Stimulated activated CD4-positive, alpha-beta T cell treated with anti-CD3 and anti-CD28 coated beads, Interleukin-12 subunit alpha, Interleukin-12 subunit beta, amount 100 ng/mL, for 4 hours (primary cell): Measurements from ENCODE around the gene SETD4.
"Not testable (repeated sequence)": the region's sequence is repeated elsewhere in the genome, so short reads cannot be mapped to it uniquely, and the experiment has no call there.

Source experiments
- DNase-seq: peaks from one replicate; pipeline ENCODE4 v3.0.0-alpha.2; 2020

Gene SETD4, protein sequence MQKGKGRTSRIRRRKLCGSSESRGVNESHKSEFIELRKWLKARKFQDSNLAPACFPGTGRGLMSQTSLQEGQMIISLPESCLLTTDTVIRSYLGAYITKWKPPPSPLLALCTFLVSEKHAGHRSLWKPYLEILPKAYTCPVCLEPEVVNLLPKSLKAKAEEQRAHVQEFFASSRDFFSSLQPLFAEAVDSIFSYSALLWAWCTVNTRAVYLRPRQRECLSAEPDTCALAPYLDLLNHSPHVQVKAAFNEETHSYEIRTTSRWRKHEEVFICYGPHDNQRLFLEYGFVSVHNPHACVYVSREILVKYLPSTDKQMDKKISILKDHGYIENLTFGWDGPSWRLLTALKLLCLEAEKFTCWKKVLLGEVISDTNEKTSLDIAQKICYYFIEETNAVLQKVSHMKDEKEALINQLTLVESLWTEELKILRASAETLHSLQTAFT

DNA sequence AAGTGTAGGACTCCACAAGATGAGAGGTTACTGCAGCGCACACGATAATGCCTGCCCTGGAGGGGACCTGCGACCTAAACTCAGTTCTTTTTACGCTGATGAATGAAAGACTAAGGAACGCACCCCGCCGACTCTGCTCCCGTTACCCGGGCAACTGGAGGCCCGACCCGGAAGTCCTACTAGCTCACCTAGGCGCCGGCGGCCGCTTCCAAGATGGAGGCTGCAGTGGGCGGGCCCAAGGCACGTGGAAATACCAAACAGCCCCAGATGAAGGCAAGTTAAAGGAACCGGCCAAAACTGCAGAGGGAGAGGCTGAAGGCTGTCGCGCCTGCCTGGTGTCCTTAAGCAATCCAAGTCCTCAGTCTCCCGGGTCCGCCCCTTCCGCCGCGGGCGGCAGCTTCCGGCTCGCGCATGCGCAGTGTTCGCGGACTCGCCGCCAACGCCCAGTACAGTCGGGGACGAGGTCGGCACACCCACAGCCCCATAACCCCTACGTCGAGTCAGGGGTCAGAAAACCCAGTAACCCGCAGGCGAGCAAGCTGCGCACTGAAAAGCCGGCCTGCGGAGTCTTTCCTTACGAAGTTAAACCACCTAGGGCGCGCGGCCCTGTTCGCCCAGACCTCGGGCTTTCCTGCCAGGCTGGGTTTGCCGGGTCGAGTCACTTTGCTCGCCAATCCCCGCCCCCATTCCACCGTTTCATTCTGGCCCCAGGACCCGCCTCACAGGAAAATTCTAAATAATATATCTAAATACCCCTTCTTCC, at the start of gene SETD4:
TSS of gene SETD4 (minus strand) at position 368 of the 763 bp plus-strand sequence. CDS start 1,638 bp downstream, outside the sequence.
- DNase-seq: peak; percentile 93

DNA sequence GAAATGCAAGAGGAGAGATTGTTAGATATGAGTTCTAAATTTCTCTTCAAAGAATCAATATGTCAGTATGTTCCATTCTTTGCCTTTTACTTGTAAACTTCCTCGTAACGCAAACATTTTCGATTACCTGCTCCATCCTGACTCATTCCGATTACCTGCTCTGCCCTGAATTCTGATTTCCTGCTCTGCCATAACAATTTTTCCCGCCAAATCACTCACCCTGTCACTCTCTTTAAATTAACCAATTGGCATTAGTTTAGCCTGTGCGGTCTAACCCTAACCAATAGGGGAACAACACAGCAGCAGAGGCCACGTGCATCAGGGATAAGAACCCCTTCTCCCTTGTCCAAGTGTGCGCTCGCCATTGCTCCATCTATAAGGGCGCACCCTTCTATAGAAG, 49.5 kb upstream of the SETD4 start:
- DNase-seq: no peak

DNA sequence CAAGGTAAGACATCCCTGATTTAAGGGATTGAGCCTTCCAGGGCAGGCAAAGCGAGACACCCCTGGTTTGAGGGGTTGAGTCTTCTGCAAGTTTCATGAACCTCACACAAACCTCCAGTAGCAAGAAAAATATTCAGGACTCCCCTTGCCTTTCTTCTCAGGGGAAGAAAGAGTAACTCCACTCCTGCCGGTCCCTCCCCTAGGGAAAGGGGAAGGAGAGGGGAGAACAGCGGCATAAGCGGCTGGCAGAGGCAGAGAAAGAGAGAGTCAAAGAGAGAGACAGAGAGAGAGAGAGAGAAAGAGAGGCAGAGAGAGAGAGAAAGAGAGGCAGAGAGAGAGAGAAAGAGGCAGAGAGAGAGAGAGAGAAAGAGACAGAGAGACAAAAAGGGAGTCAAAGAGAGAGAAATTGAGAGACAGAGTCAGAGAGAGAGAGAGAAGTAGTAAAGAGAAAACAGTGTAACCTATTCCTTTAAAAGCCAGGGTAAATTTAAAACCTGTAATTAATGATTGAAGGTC, 45.1 kb upstream of the SETD4 start:
- DNase-seq: no peak

DNA sequence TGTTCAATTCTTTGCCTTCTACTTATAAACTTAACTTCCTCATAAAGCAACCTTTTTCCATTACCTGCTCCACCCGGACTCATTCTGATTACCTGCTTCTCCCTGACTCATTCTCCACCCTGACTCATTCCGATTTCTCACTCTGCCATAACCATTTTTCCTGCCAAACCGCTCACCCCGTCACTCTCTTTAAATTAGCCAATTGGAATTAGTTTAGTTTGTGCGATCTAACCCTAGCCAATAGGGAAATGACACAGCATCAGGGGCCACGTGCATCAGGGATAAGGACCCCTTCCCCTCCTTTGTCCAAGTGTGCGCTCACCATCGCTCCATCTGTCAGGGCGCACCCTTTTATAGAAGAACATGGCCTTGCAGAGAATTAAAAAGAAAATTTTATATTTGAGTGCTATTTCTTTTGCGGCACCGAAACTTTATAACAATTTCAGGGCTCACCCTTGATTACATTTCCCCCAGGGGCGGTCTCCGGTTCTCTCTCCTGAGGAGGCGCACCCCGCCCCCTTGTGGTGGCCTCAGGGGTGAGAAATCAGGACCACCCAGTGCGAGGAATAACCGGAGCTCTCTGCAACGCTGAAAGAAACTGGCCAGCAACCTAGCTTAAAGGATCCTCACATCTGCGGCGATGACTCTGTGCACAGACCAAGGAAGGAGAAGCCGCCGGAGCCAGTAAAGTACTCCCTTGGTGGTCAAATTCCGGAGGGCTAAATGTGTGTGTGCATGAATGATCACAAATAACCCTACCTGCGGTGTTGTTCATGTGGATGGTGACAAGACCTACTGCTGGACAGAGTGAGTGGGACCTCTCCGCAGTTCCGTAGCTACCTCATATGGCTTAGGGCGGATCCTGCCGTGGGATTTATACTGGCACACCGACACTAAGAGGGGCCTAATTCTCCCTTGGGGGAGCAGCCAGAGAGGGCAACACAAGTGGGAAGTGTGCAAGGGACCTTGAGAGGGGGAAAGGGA, 44.3 kb upstream of the SETD4 start:
- peak; percentile 49 for DNase-seq

DNA sequence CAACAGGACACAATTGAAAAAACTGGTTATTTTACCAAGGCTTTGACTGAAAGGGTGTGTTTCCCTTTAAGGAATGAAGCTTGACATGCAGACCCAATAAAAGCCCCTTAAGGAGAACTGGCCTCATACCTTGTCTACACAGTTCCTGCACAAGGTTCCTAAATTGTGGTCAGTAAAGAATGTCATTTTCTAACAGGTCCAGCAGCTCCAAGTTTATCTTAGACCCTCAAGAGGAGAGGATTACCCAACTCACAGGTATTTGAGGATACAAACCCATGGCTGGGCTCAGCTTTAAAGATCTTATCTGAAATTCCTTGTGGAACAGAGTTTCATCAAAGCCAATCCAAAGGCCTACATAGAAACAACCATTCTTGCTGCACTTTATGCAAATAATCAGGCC, 43.1 kb upstream of the SETD4 start:
- no peak for DNase-seq

DNA sequence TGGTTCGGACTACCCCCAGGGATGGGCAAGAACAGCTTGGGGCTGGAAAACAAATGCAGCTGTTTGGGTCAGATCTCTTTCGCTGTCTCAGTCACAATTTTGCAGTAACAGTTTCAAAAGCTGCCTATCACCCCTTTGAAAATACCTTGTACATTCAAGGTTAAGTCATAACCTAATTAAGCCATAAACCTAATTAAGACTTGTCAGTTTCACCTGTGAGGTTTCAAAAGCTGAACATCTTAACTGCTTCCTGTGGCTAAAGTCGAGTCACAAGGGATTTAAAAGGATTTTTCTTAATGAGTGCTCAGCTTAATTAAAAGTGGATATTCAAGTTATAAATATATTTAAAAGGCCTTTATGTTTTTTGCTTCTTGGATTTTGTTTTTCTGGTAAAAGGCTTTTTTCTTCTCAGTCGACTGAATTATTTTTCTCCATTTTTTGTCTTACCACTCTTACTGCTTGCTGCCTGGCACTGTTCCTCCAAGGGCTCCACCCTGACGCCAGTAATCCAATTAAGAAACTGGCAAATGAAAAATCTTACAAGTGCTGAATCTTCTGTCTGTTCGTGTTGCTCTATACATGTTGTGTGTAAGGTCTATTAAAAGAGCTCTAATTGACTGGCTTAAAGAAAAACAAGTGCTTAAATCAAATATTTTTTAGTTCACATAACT, 40.8 kb upstream of the SETD4 start:
- DNase-seq: no peak

DNA sequence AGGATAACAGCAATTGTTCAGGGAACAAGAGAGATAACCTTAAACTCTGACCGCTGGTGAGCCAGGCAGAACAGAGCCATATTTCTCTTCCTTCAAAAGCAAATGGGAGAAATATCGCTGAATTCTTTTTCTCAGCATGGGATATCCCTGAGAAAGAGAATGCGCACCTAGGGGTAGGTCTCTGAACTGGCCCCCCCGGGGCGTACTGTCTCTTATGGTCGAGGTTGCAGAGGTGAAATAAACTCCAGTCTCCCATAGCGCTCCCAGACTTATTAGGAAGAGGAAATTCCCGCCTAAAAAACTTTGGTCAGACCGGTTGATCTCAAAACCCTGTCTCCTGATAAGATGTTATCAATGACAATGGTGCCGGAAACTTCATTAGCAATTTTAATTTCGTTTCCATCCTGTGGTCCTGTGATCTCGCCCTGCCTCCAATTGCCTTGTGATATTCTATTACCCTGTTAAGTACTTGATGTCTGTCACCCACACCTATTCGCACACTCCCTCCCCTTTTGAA, 39.4 kb upstream of the SETD4 start:
- DNase-seq: not testable (repeated sequence)

DNA sequence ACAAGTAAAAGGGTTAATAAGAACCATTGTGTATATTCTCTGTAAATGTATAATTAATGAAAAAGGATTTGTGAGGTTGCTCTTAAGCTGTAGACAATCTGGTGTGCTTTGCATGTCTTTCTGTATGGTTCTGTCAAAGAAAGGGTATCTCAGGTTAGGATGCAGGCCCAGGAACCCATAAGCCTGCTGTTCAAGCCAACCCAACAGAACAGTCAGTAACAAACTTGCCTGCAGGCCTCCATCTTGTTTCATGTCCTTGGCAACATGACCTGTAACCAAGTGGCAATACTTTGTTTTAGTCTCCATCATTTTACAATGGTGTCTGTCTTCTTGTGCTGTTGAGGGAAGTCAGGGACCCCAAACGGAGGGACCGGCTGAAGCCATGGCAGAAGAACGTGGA, 38.7 kb upstream of the SETD4 start:
- no peak for DNase-seq

DNA sequence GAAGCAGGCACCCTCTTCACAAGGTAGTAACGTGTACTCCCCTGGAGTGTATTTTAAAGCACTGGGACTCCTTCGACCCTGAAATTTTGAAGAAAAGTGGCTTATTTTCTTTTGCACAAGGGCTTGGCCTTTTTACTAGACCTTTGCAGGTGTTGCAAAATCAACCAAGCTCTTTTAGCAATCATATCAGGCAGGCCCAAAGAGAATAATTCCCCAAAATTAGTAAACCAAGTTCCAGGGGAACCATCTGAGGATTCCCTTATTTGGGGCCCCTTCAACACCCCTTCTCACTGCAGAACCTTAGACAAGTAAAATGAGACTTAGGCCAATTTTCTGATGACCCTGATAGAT, 37.8 kb upstream of the SETD4 start:
- DNase-seq: no peak

DNA sequence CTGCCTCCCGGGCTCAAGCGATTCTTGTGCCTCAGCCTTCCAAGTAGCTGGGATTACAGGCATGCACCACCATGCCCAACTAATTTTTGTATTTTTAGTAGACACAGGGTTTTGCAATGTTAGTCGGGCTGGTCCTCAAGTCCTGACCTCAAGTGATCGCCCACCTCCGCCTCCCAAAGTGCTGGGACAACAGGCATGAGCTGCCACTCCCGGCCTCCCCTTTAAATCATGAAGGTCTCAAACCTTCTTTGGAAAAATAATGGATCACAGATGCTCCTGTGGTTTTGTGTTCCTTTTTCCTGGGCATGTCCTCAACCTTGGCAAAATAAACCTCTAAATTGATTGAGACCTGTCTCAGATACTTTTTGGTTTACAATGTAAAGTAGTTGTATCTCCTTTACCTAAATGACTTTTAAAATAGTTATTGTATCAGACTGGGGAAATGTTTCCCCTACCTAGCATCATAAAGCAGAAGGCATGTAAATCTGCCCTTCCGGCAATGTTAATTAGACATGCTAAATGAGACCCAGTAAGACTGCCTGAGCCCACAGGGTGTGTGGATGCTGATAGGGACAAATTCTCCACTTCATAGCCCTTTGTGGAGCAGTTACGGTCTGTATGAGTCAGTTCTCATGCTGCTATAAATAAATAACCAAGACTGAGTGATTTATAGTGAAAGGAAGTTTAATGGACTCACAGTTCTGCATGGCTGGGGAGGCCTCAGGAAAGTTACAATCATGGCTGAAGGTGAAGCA, 37.3 kb upstream of the SETD4 start:
- no peak for DNase-seq

DNA sequence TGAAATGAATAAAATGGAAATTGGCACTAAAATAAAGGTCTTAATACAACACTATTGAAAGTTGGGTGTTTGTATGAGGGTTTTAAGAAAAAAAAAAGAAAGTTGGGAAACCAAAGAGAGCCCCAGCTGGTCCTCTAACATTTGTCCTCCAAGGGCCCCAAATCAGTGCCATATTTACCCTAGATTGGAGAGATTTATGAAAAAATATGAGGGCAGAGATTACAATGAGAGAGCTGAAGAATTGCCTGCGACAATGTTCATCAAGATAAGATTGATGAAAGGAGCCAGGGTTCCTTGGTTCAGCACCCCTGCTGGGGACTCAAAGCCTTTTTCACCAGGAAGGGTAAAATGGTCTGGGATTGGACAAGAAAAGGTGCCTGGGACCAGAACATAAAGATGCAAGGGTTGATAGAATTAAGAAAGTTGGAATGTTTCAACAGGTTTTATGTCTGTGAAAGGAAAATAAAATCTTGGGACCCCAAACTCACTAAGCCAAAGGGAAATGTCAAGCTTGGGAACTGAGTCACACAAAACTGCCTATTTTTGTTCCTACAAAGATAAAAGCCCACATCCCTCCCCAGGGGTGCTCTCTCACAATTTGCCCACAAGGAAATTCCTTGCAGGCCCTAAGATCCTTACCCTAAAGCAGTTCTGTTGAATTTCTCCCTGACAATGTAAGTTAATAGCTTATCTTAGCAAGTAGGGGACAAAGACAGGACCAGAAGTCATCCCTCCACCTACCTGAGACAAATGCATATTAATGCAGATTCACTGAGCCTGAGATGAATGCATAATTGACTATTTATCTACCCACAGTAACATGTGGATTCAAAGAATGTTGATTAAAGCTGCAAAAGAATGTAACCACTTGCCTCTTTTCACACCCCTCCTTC, 36.3 kb upstream of the SETD4 start:
- no peak for DNase-seq

DNA sequence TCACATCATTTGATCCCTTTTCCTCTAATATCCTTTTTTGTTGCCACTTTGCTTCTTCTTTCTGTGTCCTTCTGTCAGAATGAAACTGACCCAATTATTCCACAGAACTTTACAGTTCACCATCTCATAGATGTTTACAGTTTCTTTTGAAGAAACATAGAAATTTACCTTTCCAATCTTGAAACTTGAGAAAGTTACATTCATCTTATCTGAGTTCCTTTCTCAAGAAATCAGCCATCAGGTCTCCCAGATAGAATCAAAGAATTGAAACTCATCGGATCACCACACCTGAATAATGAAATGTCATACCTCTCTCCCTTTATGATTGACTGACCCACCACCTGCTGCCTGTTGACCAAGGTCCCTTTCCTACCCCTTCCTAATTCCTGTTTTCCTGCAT, 33.2 kb upstream of the SETD4 start:
- no peak for DNase-seq

DNA sequence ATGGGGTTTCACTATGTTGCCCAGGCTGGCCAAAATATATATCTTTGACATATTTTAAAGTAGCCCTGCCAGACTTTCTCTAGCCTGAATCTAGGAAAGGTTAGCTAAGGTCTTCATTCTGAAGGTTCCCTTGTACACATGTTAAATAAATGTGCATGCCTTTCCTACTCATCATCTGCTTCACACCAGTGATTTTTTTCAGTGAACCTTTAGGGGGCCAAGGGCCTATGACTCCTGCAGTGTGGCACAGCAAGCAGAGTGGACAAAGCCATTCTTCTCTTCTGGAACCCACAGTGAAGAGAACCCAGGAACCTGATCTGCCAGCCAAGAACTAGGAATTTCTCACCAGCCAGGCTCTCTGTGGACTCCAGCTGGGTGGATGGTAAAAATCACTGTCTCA, 32.4 kb upstream of the SETD4 start:
- DNase-seq: no peak

DNA sequence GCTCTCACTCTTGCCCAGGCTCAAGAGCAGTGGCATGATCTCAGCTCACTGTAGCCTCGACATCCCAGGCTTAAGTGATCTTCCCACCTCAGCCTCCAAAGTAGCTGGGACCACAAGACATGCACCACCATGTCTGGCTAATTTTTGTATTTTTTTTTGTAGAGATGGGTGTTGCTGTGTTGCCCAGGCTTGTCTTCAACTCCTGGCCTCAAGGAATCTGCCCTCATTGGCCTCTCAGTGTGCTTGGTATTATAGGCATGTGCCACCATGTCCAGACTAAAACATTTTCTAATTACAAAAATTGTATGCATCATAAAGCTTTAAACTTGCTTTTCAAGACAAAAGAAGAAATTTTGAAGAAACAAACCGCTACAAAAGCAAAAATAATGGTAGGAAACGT, 29.6 kb upstream of the SETD4 start:
- DNase-seq: no peak

DNA sequence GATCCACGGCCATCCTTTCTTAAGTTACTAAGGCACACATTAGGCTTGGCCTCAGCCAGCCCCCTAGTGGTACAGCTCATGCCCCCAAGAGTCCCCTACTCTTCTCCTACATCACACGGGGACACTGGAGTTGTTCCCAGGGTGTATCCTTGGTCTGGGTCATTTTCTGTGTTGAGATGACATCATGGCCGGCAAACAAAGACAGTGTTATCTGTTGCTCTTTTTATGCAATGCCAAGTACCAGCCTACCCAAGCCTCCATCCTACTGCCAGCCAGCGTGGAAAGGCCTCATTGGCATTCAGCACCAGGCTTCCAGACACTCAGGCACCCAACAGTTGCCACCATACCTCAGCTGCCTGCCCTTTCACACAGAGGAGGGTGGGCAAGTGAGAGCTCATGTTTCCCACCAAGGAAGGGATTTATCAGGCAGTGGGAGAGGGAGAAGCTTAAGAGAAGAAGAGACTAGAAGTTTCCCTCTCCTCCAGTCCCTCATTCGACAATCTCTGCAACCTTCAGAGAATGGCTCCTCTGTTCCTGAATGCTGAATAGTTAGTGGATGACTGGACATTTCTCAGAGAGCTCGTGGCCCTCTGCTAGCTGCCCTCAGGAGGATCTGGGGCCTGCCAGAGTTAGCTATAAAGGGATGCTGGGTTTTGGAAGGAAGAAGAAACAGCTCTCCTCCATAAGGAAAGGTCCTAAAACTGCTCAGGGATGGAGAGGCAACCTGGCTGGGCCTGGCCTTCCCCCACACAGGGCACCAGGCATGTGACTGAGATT, 27.2 kb upstream of the SETD4 start:
- no peak for DNase-seq

DNA sequence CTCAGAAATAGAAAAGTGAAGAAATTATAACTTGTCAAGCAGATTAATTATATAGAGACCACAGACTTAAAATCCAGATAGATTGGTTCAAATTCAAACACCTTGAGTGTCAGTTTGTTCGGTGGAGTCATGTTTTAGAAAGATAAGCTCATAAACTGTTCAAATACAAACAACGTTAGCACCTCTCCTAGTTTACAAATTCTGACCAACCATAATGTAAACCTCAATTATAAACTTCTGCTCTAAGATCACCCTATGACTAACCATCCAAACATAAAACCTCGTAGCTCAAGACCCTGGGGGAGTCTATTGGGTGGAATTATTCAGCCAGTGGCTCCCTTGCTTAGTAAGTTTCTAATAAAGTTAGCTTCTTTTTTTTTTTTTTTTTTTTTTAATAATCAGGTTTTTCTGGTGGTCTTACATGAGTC, 21.9 kb upstream of the SETD4 start:
- no peak for DNase-seq

DNA sequence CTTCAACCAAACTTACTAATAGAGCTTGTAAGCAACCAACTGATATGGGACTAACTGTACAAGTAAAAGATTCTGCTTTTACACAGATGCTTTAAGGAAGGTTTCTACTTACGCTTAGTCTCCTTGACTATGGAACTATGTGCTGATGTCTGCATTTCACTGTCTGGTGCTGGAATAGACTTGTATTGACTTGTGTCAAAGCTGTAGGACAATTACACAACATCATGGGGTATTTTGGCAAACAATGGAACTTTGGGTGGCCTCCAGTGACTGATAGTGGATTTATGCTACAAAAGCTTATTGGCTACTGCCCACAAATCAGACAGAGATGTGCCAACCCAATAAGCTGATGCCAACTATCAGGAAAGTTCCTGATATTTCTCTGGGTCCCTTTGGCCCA, 20.1 kb upstream of the SETD4 start:
- no peak for DNase-seq

DNA sequence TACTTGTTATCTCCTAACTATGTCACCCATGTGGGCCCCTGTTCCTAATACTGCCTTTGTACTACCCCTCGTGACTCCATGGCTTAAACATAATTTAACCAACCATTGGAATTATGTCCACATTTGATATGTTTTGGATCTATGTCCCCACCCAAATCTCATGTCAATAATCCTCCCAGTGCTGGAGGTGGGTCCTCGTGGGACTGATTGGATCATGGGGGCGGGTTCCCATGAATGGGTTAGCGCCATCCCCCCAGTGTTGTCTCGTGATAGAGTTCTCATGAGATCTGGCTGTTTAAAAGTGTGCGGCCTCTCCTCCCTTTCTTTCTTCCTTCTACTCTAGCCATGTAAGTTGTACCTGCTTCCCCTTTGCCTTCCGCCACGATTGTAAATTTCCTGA, 19.3 kb upstream of the SETD4 start:
- no peak for DNase-seq

DNA sequence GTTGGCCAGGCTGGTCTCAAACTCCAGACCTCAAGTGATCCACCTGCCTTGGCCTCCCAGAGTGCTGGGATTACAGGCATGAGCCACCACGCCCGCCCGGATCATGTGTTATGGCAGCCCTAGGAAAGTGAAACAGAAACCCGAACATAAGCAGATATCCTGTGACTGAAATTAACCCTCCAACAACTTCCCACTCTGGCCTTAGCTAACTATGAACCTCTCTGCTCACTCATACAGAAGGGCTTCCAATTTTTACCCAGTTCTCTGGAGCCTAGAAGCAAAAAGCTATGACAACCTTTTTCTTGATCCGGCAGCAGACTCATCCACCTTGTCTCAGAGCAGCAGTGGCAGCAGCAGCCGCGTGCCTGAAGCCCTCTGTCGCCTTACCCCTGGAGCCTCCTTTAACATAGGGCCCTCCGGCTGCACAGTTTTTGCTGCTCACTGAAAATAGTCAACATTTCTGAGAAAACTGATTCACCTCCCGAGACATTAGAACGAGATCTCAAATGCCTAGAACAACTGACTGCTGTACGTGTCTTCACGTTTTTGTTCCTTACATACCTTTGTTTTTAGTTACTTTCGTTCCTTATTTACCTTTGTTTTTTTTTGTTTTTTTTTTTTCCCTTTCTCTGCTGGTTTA, 18.8 kb upstream of the SETD4 start:
- DNase-seq: peak; percentile 16
